Sigmoid colon (tissue), 3 donors: Measurements from ENCODE around the gene CNOT11.
A peak's percentile ranks its signal among the peaks of the same experiment; 100 is the strongest.

Experiments used
- CTCF ChIP-seq, 4 experiments: fragments of 450-650 bp in 3 of 4; fragments of 200-600 bp in 1 of 4; IDR thresholded peaks; one replicate each; pipeline ENCODE4 v1.5.1; 2016 to 2019; ENCODE audit warnings: antibody characterized with exemption in 4 of 4, mild to moderate bottlenecking in 3 of 4, moderate library complexity in 2 of 4
- POLR2A ChIP-seq, 2 donors: fragments of 450-650 bp; IDR thresholded peaks; one replicate each; pipeline ENCODE4 v1.6.1; 2016; ENCODE audit warnings: antibody characterized with exemption in 2 of 2, mild to moderate bottlenecking in 2 of 2, moderate library complexity in 2 of 2

GRCh38 chr2:101251844-101252407, 760 bp upstream of the CNOT11 start:
- TF ChIP-seq CTCF (IDR thresholded peaks at IDR 0.05) (peak in 2 of 4 experiments; percentile 15 to 23), POLR2A (IDR thresholded peaks at IDR 0.05) (no peak)
